Endothelial cell of umbilical vein (primary cell): ENCODE data around the gene DNM2. TPM values are rescaled to one million over a fixed set of nuclear protein-coding genes. Genes with fewer than 3 reads are reported as not detected.

ENCODE experiments used
- BruUV-seq: library from RNA; stranded (reverse); fragments of 400-500 nt; replicated peaks from 2 replicates; lab custom pipeline; 2021; lab: Mats Ljungman, UMichigan
- CTCF ChIA-PET: fragments of 300-600, 350-600 bp; sonication (Branson Sonifier 250); formaldehyde crosslinking; loops from one replicate; lab custom pipeline; 2021; ENCODE audit warnings: antibody characterized with exemption, inconsistent platforms; lab: Charles Lee
- POLR2A ChIA-PET: fragments of 300-600, 350-600 bp; sonication (Branson Sonifier 250); formaldehyde crosslinking; loops from one replicate; lab custom pipeline; 2021; ENCODE audit warnings: antibody characterized with exemption, inconsistent platforms; lab: Charles Lee
- DNase-seq: peaks from one replicate; pipeline ENCODE4 v3.0.0-alpha.2; 2011; ENCODE audit warnings: low read depth, low spot score
- FAIRE-seq: peaks from 2 replicates; lab custom pipeline; 2011; peaks lifted over from hg19 to GRCh38; lab: Jason Lieb, UNC
- H2AFZ ChIP-seq: 2 replicates; pipeline ENCODE4 v1.6.0; 2012; ENCODE audit warnings: low read depth, low read length, control low read depth, inconsistent platforms
- H3K27ac ChIP-seq: 2 replicates; pipeline ENCODE4 v1.5.1; 2011; ENCODE audit warnings: low read depth, mild to moderate bottlenecking, control low read depth, low read length, moderate library complexity; ENCODE audit not compliant: insufficient read depth
- H3K27me3 ChIP-seq, 2 experiments: 2 replicates each; pipeline versions ENCODE4 v1.6.0 to v1.6.1; 2011; ENCODE audit warnings: low read length in 2 of 2, mixed read lengths in 1 of 2; ENCODE audit not compliant: control insufficient read depth in 2 of 2, insufficient read depth in 2 of 2
- H3K36me3 ChIP-seq, 2 experiments: 2 replicates in 1 of 2; 3 replicates in 1 of 2; pipeline ENCODE4 v1.5.1; 2011; ENCODE audit warnings: low read length in 2 of 2, mild to moderate bottlenecking in 1 of 2, moderate library complexity in 1 of 2; ENCODE audit not compliant: control insufficient read depth in 2 of 2, insufficient read depth in 2 of 2; ENCODE audit errors: extremely low read depth in 1 of 2
- H3K4me1 ChIP-seq: 3 replicates; pipeline ENCODE4 v1.5.1; 2011; ENCODE audit warnings: mild to moderate bottlenecking, low read length; ENCODE audit not compliant: control insufficient read depth, insufficient read depth; ENCODE audit errors: extremely low read depth
- H3K4me2 ChIP-seq: 2 replicates; pipeline ENCODE4 v1.6.1; 2011; ENCODE audit warnings: low read length, control low read depth, mixed read lengths; ENCODE audit not compliant: insufficient read depth
- H3K4me3 ChIP-seq, 3 experiments: fragments of 200-600 bp in 1 of 3; sonication (generic), shearing (Covaris generic) in 1 of 3; replicated peaks in 1 of 3; 2 replicates each; pipeline ENCODE4 v1.5.1; 2011 to 2016; ENCODE audit warnings: control low read depth in 3 of 3, low read length in 3 of 3, mild to moderate bottlenecking in 2 of 3, inconsistent platforms in 1 of 3, low read depth in 1 of 3, moderate library complexity in 1 of 3; ENCODE audit not compliant: insufficient read depth in 1 of 3
- H3K79me2 ChIP-seq: 2 replicates; pipeline ENCODE4 v1.6.0; 2012; ENCODE audit warnings: low read length, inconsistent platforms; ENCODE audit not compliant: control insufficient read depth, insufficient read depth
- H3K9ac ChIP-seq: replicated peaks from 2 replicates; pipeline ENCODE3; 2011; ENCODE audit warnings: low read length, control low read depth; ENCODE audit not compliant: insufficient read depth; ENCODE audit errors: extremely low read depth
- H3K9me1 ChIP-seq: replicated peaks from 3 replicates; pipeline ENCODE4 v1.6.0; 2011; ENCODE audit warnings: mild to moderate bottlenecking, low read length; ENCODE audit not compliant: control insufficient read depth, insufficient read depth; ENCODE audit errors: extremely low read depth
- H3K9me3 ChIP-seq: replicated peaks from 2 replicates; pipeline ENCODE4 v1.5.1; 2012; ENCODE audit warnings: low read length, inconsistent platforms; ENCODE audit not compliant: control insufficient read depth, insufficient read depth
- H4K20me1 ChIP-seq: replicated peaks from 2 replicates; pipeline ENCODE3; 2011; ENCODE audit warnings: mild to moderate bottlenecking, low read length; ENCODE audit not compliant: control insufficient read depth, insufficient read depth; ENCODE audit errors: extremely low read depth
- GATA2 ChIP-seq: IDR thresholded peaks from 2 replicates; pipeline ENCODE4 v1.7.0; 2011; ENCODE audit warnings: low read depth, mild to moderate bottlenecking, moderate library complexity, mixed read lengths, low read length; ENCODE audit not compliant: insufficient read length, insufficient read depth
- JUN ChIP-seq: IDR thresholded peaks from 2 replicates; pipeline ENCODE4 v1.6.1; 2011; ENCODE audit warnings: borderline replicate concordance, low read depth; ENCODE audit not compliant: insufficient read length, insufficient read depth
- MYC ChIP-seq: IDR thresholded peaks from one replicate; pipeline ENCODE4 v1.6.1; 2011; ENCODE audit warnings: mild to moderate bottlenecking, low read depth, low read length
- POLR2A ChIP-seq: IDR thresholded peaks from 2 replicates; pipeline ENCODE4 v1.6.1; 2012; ENCODE audit warnings: low read depth, mild to moderate bottlenecking, control low read depth, low read length
- POLR2AphosphoS5 ChIP-seq: IDR thresholded peaks from 2 replicates; pipeline ENCODE4 v1.6.1; 2012; ENCODE audit warnings: low read depth, mild to moderate bottlenecking, control low read depth, low read length, moderate library complexity; ENCODE audit not compliant: insufficient read depth
- dilution Hi-C: fragments of 300-500 bp; cut with MboI; formaldehyde crosslinking; loops from one replicate; pipeline ENCODE4 v1.15.0; 2019; ENCODE audit warnings: low sequenced_read_pairs; ENCODE audit not compliant: extremely low pct_ligation_motif_present
- intact Hi-C: fragments of 100-400 bp; cut with micrococcal nuclease; formaldehyde crosslinking; loops from one replicate; pipeline ENCODE4 v1.10.0; 2022
- polyA plus RNA-seq, 4 experiments: library from polyadenylated mRNA; depleted of rRNA in 3 of 4; stranded (reverse) in 3 of 4; unstranded in 1 of 4; fragments of >200 nt; gene quantifications; 2 replicates each; pipeline versions ENCODE4 v1.2.1 to v1.2.3, GENCODE V29; 2011 to 2012; ENCODE audit warnings: missing spikeins in 1 of 4
- total RNA-seq: library from RNA; stranded (reverse); gene quantifications from 2 replicates; pipeline ENCODE4 v1.2.3, GENCODE V29; 2021
- TF ChIP-seq, protein P1 (sequence below): IDR thresholded peaks from 2 replicates; pipeline ENCODE4 v1.6.1; 2011; ENCODE audit not compliant: insufficient read depth, insufficient read length

DNM2 gene
- total and polyA plus RNA-seq, 2 donors (not counting 3 experiments of a cell fraction or from before 2014, with no cell fraction given): 81.8 to 175 TPM

DNA sequence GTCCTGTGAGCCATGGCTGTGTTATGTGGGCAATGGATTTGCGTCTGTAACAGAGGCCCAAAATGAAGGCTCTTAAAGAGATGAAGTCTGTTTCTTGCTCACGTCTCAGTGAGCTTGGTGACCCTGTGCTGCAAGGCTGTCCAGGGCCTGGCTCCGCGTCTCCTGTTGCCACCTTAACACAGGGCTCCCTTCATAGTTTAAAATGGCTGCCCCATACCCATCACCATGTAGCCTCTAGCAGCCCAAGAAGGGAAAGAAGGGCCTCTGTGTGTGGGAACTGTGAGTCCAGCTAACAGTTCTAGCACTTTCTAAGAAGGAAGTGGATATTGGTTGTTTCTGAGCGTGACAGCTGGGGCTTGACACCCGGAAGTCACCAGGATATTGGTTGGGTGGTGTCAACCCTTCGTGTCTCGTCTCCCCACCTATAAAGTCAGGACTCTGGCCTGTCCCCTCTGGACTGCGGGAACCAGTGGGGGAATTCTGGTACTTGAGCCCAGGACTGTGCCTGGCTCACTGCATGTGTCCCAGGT is 97.2 kb downstream of the DNM2 start:
- POLR2A ChIA-PET: interaction anchor here (0.6 kb wide), 1 partner anchor 10 kb away, joined by 7 read pairs; no protein-coding TSS in a partner anchor
- no peak overlapping the region for H3K9ac ChIP-seq
- no peak overlapping the region for H3K27ac ChIP-seq
- intact Hi-C loops (no loop called here), dilution Hi-C loops (no loop called here)
- no peak for DNase-seq
- H3K9me1 ChIP-seq: no peaks in the 10 kb centered on the region
- H3K27me3 ChIP-seq: no peaks in the 10 kb centered on the region
- H2AFZ ChIP-seq: no peak overlapping the region
- peaks cover 8% of the 10 kb centered on the region for H3K4me1 ChIP-seq
- H3K36me3 ChIP-seq: peaks cover 4 to 36% of the 10 kb centered on the region in 2 experiments
- TF ChIP-seq JUN (no peak), POLR2A (no peak), MYC (no peak), POLR2AphosphoS5 (no peak), GATA2 (no peak)
- TF ChIP-seq, protein P1, sequence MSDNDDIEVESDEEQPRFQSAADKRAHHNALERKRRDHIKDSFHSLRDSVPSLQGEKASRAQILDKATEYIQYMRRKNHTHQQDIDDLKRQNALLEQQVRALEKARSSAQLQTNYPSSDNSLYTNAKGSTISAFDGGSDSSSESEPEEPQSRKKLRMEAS: no peak
- H3K79me2 ChIP-seq: peaks cover 1% of the 10 kb centered on the region
- no peak overlapping the region for H3K4me3 ChIP-seq
- H3K9me3 ChIP-seq: no peaks in the 10 kb centered on the region
- H3K4me2 ChIP-seq: no peak overlapping the region
- no peak for FAIRE-seq
- no peaks in the 10 kb centered on the region for H4K20me1 ChIP-seq
- BruUV-seq: no TSS peak
- CTCF ChIA-PET: no interaction called here

DNA sequence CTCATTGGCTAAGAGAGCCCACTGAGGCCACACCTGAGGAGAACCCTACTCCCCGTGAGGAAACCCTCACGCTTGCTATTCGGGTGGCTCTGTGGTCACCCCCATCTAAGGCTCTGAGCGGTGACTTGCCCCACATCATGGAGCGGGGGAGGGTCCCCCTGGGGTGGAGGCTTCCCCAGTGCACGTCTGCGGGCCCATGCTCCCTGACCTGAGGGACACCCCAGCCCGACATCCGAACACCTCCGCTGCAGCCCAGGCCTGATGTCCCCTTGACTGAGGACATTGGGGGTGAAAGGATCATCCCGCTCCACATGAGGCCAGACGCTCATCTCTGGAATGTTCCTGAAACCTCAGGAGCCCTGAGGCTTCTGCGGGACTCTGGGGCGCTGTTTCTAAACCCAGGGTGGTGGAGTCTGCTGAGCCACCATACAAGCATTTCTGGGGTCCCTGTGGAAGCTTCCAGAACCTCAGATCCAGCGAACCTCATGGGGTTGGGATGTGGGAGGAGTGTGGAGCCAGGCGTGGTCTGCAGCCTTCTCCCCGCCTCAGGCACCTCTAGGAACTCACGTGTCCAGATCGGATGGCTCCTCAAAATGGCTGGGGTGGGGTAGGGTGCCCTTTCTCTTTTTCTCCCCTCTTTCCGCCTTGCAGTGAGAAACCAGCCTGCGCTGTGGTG is 98.2 kb downstream of the DNM2 start:
- H3K9ac ChIP-seq: no peak overlapping the region
- H3K27ac ChIP-seq: no peak overlapping the region
- H4K20me1 ChIP-seq: no peaks in the 10 kb centered on the region
- H3K4me3 ChIP-seq: no peak overlapping the region
- dilution Hi-C loops (no loop called here), intact Hi-C loops (no loop called here)
- no peaks in the 10 kb centered on the region for H3K9me1 ChIP-seq
- no peaks in the 10 kb centered on the region for H3K27me3 ChIP-seq
- POLR2A ChIA-PET: no interaction called here
- H3K4me1 ChIP-seq: peaks cover 8% of the 10 kb centered on the region
- no peak overlapping the region for H3K4me2 ChIP-seq
- DNase-seq (no peak), FAIRE-seq (no peak)
- BruUV-seq: no TSS peak
- H3K79me2 ChIP-seq: peaks cover 1% of the 10 kb centered on the region
- CTCF ChIA-PET: no interaction called here
- TF ChIP-seq GATA2: no peak
- TF ChIP-seq POLR2AphosphoS5: no peak
- no peak for TF ChIP-seq JUN
- TF ChIP-seq MYC: no peak
- H3K9me3 ChIP-seq: no peaks in the 10 kb centered on the region
- peaks cover 4 to 42% of the 10 kb centered on the region in 2 experiments for H3K36me3 ChIP-seq
- no peak overlapping the region for H2AFZ ChIP-seq
